ENCODE measurements around the gene CRIP2. TPM values are rescaled to one million over a fixed set of nuclear protein-coding genes. Genes with fewer than 3 reads are reported as not detected.

CRIP2 gene
- total RNA-seq, 4 donors from 2014 or later, result 103 to 203 (median 141) TPM

GRCh38 chr14:105440554-105440900 is 34.1 kb upstream of the CRIP2 start:
- 92 to 100% methylated on average over 8 to 15 of the region's 15 CpGs for WGBS, 2 donors
- intact Hi-C loops (cut with DNase I; ENCODE audit: low total_unique reads), result no loop called here
- DNase-seq (ENCODE audit: low spot score in 2 of 2), result no peak
- H3K4me3 ChIP-seq (ENCODE audit: low read depth, poor library complexity, severe bottlenecking), result no peak overlapping the region
- TF ChIP-seq CTCF (IDR thresholded peaks at IDR 0.05), result no peak
- no peak for TF ChIP-seq POLR2A (IDR thresholded peaks at IDR 0.05)

GRCh38 chr14:105440992-105441391 is 33.6 kb upstream of the CRIP2 start:
- WGBS, 2 donors, result 83 to 100% methylated on average over 2 to 8 of the region's 9 CpGs
- H3K4me3 ChIP-seq (ENCODE audit: low read depth, poor library complexity, severe bottlenecking), result no peak overlapping the region
- no peak for TF ChIP-seq CTCF (IDR thresholded peaks at IDR 0.05)
- no peak for TF ChIP-seq POLR2A (IDR thresholded peaks at IDR 0.05)
- intact Hi-C loops (cut with DNase I; ENCODE audit: low total_unique reads), result no loop called here
- no peak for DNase-seq (ENCODE audit: low spot score in 2 of 2)

- intact Hi-C loops (cut with DNase I; ENCODE audit: low total_unique reads), result no loop called here
- 77 to 79% methylated on average over 17 of the region's 17 CpGs for WGBS, 2 donors
- no peak overlapping the region for H3K4me3 ChIP-seq (ENCODE audit: low read depth, poor library complexity, severe bottlenecking)
- no peak for TF ChIP-seq POLR2A (IDR thresholded peaks at IDR 0.05)
- no peak for TF ChIP-seq CTCF (IDR thresholded peaks at IDR 0.05)
- DNase-seq (ENCODE audit: low spot score in 2 of 2), result no peak
These were observed 32.5 kb upstream of the CRIP2 start for GRCh38 chr14:105442125-105442524.

GRCh38 chr14:105442834-105443233 is 31.8 kb upstream of the CRIP2 start:
- no peak overlapping the region for H3K4me3 ChIP-seq (ENCODE audit: low read depth, poor library complexity, severe bottlenecking)
- intact Hi-C loops (cut with DNase I; ENCODE audit: low total_unique reads), result no loop called here
- 80 to 85% methylated on average over 10 to 12 of the region's 12 CpGs for WGBS, 2 donors
- DNase-seq (ENCODE audit: low spot score in 2 of 2), result no peak
- TF ChIP-seq CTCF (IDR thresholded peaks at IDR 0.05) (no peak), POLR2A (IDR thresholded peaks at IDR 0.05) (no peak)

- WGBS, 2 donors, result 86 to 93% methylated on average over 11 to 12 of the region's 17 CpGs
- no peak overlapping the region for H3K4me3 ChIP-seq (ENCODE audit: low read depth, poor library complexity, severe bottlenecking)
- no peak for DNase-seq (ENCODE audit: low spot score in 2 of 2)
- TF ChIP-seq POLR2A (IDR thresholded peaks at IDR 0.05) (no peak), CTCF (IDR thresholded peaks at IDR 0.05) (no peak)
- intact Hi-C loops (cut with DNase I; ENCODE audit: low total_unique reads), result no loop called here
These were observed 29.8 kb upstream of the CRIP2 start for GRCh38 chr14:105444859-105445258.

GRCh38 chr14:105445290-105445689 is 29.3 kb upstream of the CRIP2 start:
- TF ChIP-seq CTCF (IDR thresholded peaks at IDR 0.05) (no peak), POLR2A (IDR thresholded peaks at IDR 0.05) (no peak)
- H3K4me3 ChIP-seq (ENCODE audit: low read depth, poor library complexity, severe bottlenecking), result no peak overlapping the region
- DNase-seq (ENCODE audit: low spot score in 2 of 2), result peak in 1 of 2 donors; percentile 83
- intact Hi-C loops (cut with DNase I; ENCODE audit: low total_unique reads), result no loop called here
- 84 to 88% methylated on average over 23 to 24 of the region's 24 CpGs for WGBS, 2 donors
